GM18502 (cell line): ENCODE data around the gene CACNA1B.
"Not testable (repeated sequence)": the region's sequence is repeated elsewhere in the genome, so short reads cannot be mapped to it uniquely, and the experiment has no call there.

Experiments used
- ATAC-seq: cut with Tn5 transposase; IDR thresholded peaks from one replicate; pipeline ENCODE4 v1.9.1; 2021; ENCODE audit warnings: mild to moderate bottlenecking; ENCODE audit not compliant: unreplicated experiment, poor library complexity

Gene CACNA1B

GRCh38 chr9:137877506-137878122 lies at the start of gene CACNA1B:
CACNA1B (plus strand) TSS chr9:137877782; CDS start chr9:137877934, 152 bp downstream.
- ATAC-seq = not testable (repeated sequence)

GRCh38 chr9:137827908-137828526 lies 49.6 kb upstream of the CACNA1B start:
- ATAC-seq = no peak

- ATAC-seq = no peak
Observed at GRCh38 chr9:137828527-137829259, 48.9 kb upstream of the CACNA1B start.

- no peak for ATAC-seq
Observed at GRCh38 chr9:137829260-137829996, 48.2 kb upstream of the CACNA1B start.

GRCh38 chr9:137832191-137832700 lies 45.3 kb upstream of the CACNA1B start:
- no peak for ATAC-seq

GRCh38 chr9:137832830-137833590 lies 44.6 kb upstream of the CACNA1B start:
- ATAC-seq = no peak

- no peak for ATAC-seq
Observed at GRCh38 chr9:137833721-137834613, 43.6 kb upstream of the CACNA1B start.

- ATAC-seq = no peak
Observed at GRCh38 chr9:137834846-137835546, 42.6 kb upstream of the CACNA1B start.

- ATAC-seq = no peak
Observed at GRCh38 chr9:137836151-137836830, 41.3 kb upstream of the CACNA1B start.

GRCh38 chr9:137836831-137837241 lies 40.7 kb upstream of the CACNA1B start:
- no peak for ATAC-seq

GRCh38 chr9:137837345-137838278 lies 40.0 kb upstream of the CACNA1B start:
- no peak for ATAC-seq

- no peak for ATAC-seq
Observed at GRCh38 chr9:137838576-137838975, 39.0 kb upstream of the CACNA1B start.

GRCh38 chr9:137843355-137843754 lies 34.2 kb upstream of the CACNA1B start:
- no peak for ATAC-seq

GRCh38 chr9:137851516-137852267 lies 25.9 kb upstream of the CACNA1B start:
- no peak for ATAC-seq

GRCh38 chr9:137853392-137853995 lies 24.1 kb upstream of the CACNA1B start:
- ATAC-seq = no peak

- no peak for ATAC-seq
Observed at GRCh38 chr9:137860361-137860760, 17.2 kb upstream of the CACNA1B start.
